Measurements from ENCODE around the gene CMTM7.
"Not testable (repeated sequence)": the region's sequence is repeated elsewhere in the genome, so short reads cannot be mapped to it uniquely, and the experiment has no call there.

CMTM7 gene

DNA sequence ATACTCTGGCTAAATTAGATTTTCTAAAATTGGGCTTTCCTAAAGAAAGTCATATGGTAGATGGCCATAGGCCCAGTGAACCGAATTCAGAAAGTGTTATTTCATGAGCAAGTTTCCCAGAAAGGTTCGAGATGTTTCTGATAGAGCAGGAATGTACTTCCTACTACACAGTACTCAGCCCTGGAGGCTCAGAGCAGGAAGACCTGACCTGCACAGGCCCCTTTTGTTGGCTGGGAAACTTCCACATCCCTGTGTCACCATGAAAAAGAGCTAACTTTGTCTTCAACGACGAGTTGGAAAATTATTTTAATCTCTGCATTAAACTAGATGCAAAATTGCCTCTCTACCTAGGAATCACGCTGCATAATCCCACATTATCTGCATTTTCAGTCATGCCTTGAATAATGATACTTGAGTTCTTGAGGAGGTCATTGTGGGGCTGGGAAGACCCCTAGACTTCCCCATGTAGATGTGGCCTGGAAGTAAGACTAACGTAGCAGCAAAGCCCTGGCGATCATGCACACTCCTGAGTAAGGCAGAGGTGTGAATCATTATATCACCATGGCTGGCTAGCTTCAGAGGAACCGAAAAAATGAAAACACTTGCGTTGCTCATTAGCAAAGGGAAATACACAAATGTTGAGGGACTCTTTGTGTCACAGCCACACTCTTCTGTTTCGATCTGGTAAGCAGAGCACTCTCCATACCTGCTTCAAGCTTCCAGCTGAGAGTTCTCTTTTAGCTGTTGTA, 47.1 kb downstream of the CMTM7 start:
- DNase-seq (ENCODE audit: low read depth) = no peak

DNA sequence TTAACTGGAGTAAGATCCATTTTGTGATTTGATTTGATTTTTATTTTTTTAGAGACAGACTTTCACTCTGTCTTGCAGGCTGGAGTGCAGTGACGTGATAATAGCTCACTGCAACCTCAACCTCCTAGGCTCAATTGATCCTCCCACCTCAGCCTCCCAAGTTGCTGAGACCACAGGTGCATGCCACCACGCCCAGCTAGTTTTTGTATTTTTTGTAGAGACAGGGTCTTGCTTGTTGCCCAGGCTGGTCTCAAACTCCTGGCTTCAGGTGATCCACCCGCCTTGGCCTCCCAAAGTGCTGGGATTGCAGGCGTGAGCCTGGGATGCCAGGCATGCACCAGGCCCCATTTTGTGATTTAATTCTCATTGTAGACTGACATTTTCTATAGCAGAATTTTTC, 47.8 kb downstream of the CMTM7 start:
- DNase-seq (ENCODE audit: low read depth) = not testable (repeated sequence)

DNA sequence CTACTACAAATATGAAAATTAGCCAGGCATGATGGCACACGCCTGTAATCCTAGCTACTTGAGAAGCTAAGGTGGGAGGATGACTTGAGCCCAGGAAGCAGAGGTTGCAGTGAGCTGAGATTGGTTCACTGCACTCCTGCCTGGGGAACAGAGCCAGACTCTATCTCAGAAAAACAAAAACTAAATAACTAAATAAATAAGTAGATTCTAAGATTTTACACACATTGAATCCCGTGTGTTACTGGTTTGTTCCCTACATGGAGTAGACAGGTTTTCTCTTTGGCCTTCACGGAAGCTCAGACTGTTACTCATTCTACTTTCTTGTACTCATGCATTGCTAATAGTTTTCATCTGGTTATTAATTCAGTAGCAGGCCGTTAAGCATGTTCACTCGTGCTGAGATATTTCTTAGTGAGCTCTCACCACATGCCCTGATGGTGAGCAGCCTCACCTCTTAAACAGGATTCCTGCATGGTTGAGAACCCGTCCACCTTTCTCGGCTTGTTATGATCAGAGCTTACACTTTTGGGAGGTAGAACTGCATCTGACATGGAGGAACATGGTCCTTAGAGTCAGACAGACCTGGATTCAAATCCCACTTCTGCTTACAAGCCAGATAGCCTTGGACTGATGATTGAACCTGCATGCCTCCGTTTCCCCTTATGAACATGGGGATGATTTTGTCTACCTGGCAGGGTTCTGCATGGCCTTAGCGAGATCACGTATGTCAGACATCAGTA, 49.1 kb downstream of the CMTM7 start:
- no peak for DNase-seq (ENCODE audit: low read depth)

DNA sequence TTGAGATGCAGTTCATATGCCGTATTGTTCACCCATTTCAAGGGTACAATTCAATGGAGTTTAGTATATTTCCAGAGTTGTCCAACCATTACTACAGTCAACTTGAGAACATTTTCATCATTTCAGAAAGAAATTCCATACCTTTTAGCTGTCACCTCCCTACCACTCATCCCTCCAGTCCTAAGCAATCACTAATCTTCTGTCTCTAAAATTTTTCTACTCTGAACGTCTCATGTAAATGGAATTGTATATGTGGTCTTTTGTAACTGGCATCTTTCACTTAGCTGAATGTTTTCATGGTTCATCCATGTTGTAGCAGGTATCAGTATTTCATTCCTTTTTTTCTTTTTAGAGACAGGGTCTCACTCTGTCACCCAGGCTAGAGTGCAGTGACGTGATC, 51.1 kb downstream of the CMTM7 start:
- DNase-seq (ENCODE audit: low read depth) = no peak

DNA sequence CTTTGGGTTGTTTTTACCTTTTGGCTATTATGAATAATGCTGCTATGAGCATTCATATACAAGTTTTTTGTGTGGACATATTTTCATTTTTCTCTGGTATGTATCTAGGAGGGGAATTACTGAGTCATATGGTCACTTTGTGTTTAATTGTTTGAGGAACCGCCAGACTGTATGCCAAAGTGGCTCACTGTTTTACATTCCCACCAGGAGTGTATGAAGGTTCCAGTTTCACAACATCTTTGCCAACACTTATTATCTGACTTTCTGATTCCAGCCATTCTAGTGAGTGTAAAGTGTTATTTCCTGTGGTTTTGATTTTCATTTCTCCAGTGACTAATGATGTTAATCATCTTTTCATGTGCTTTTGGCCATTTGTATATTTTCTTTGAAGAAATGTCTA, 51.8 kb downstream of the CMTM7 start:
- no peak for DNase-seq (ENCODE audit: low read depth)

DNA sequence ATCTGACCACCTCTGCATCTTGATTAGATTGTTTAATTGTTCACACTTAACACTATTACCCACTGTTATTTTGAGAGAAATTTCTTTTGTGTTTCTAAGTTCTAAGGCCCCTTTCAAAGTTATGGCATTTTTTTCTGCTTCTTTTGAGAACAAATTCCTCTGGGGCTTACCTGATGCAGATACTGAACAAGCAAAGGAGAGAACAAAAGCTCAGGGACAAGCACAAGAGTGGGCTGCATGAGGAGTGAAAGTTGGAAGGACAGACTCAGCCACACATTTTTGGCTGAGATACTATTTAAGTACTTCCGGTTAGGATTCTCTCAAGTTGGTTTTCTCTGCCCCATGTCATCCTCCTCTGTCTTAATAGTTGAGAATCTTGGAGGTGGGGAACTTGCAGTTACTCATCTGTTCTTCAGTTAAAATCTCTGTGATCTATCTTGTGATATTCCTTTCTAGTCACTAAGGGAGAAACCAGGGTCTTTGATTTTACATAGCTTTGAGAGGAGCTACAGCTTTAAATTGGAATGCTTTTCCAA, 56.3 kb downstream of the CMTM7 start:
- no peak for DNase-seq (ENCODE audit: low read depth)

DNA sequence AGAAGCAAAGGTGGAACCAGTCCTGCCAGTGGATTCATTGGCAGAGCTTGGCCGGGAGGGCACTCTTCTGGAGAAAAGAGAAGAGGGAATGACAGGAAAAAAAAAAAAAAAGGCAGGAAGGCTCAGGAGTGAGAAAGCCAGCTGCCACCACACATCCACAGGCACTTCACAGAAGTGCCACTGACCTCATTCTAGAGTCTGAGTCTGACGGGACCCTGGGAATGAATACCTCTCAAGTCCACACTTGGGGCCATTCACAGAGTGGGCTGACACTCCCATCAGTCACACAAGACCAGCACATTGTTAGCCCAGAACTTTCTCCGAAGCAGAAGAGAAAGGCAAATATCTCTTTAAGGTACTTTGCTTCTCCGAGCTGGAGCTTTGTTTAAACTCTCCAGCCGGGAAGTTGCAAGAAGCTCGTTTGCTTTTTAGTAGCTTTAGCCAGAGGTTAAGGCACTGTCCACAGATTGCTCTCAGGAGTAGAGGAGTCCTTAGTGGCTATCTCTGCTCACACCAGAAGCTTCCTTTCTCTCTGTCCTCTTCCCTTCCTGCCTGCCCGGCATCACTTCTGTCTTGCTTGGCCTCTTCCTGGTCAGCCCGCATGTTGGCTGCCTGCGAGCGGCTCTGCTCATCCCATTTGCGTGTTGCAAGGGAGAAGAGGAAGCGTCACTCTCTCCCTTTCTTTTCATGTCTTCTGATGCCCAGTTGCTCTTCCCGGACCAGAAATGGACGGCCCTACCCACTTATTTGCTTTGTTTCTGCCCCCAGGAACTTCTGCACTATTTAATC, 57.2 kb downstream of the CMTM7 start:
- DNase-seq (ENCODE audit: low read depth) = no peak

DNA sequence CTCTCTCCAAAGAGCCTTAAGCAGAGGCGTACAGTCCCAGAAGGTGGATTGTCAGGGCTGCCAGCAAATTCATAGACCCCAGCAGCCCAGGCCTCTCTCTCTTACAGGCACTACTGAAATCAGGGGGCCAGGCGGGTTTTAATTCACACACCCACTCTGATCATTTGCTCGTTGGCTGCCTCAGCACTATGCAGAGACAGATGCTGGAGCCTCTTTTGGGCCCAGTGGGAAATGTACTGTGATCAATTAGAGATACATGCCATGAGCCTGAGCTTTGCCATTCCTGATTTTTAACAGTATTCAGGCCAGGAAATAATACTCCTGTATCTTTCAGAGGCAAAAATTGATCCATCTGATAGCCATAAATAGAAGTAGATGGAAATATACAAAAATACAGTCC, 58.0 kb downstream of the CMTM7 start:
- no peak for DNase-seq (ENCODE audit: low read depth)

DNA sequence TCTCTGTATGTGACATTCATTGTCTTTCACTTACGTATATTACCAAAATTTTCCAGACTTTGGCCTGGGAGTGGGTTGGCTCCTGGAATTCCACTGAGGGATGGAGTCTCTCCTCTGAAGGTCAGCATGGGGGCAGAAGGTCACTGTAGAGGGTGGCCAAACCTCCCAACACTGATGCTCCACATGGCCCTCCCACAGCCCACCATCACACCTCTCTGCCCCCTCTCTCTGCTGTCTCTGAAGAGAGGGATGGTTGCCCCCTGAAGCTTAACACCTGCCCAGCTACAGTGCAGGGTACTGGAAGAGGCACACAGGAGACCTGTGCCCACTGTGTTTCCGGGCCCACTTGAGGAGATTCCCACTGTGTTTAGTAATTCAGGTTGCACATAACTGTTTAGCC, 58.8 kb downstream of the CMTM7 start:
- DNase-seq (ENCODE audit: low read depth) = no peak

DNA sequence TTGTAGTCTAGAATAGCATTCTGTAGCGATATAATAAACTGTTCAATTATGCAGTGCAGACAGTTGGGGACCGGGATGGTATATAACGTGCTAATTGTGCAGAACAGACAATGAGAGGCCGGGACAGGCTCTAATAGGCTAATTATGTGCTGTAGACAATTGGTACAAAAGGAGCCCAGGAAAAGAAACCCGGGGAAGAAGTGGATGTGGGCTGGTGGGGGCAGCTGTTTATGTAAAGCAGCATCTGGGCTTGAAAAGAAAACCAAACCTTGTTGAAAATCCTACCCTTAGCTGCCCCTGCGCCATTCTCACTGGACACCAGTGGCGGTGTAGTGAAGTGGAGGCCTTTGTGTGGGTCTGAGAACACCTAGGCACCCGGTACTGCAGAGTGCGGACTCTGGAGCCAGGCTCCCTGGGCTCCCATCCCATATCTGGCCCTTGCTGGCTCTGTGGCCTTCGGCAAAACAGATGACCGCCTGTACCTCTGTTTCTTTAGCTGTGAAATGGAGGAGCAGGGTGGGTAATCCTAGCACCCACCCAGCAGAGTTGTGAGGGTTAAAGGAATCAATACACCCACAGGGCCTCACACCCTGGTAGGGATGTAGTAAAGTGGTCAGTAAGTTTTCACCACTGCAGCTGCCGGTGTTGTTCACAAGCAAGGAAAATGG, 59.5 kb downstream of the CMTM7 start:
- no peak for DNase-seq (ENCODE audit: low read depth)

DNA sequence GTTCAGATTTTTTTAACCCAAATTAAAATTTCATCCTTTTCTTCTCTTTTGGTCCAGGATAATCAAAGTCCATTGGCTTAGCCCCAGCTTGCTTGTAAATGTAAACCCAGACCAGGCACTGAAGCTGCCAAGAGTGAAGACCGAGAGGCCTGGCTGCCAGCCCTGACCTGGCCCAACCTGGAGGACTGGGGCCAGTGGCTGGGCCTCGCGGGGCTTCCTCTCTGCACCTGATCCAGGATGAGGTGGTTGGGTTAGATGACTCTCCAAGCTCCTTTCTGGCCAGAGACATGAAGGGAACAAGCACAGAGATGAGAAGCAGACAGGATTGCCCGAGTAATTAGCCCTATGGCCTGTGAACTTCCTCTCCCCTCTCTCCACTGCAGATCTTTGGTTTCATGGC, 60.4 kb downstream of the CMTM7 start:
- no peak for DNase-seq (ENCODE audit: low read depth)

DNA sequence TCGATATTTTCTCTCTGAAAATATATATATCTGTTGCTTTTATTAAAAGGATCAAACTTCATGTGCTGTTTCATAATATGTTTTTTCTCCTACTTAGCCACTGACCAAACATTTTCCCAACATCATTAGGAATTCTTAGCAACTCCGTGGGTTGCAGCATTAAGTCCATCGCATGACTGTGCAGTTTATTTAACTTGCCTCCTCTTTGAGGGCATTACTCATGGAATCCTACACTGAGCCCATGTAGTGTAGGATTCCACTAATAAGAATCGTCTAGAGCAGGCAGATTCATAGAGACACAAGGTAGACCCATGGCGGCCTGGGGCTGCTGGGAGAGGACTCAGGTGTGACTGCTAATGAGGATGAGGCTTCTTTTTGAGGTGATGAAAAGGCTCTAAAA, 61.7 kb downstream of the CMTM7 start:
- no peak for DNase-seq (ENCODE audit: low read depth)

DNA sequence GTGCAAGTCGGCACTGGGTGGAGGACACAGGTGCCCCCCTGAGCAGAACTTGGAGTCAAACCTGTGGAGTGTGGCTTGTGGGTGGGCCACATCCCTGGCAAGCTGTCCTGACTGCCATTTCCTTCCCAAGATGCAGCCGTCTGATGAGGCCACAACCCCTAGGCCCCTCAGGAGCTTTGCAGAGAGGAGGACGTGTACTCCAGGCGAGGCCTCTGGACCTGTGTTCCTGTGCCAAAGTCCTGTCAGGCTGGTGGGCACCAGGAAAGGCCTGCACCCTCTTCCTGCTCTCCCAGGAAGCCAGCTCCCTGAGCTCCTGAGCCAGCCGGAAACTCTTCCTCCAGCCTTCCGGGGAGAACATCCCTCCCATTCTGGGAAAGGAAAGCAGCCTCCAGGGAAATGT, 62.5 kb downstream of the CMTM7 start:
- DNase-seq (ENCODE audit: low read depth) = no peak

DNA sequence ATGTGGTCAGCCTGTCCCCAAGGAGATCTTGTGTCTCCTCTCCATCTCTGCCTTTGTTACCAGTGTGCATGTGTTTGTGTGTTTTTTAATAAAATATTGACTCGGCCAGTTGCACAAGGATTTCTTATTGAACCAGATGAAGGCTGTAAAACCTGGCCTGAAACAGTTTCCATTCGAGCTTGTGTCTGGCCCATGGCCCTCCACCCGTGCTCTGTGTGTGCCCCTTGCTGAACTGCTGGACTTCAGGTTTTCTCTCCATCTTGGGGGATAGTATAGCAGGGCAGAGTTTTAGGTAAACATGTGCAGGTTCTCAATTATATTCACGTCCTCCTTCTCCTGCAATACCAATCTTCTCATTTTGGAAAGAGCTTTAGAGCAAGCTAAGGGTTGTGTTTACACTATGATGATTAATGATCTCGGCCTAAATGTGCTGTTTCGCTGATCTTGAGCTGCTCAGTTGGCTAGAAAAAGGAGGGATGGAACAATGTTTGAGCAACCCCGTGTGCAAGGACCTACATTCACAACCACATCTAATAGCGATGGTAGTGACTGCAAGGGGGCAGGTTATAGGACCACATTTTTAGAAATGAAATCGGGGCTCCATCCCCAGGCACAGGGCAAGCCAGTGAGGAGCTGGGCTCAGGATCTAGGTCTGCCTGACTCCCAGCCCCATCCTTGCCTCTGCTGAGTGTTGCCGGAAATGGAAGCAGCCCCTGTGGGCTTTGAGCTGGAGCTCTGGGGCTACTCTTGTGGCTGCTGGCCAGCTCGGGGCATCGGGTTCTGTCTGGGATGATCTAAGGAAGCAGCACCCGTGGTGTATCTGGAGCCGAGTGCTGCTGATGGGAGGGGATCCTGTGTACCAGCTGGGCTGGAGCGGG, 63.3 kb downstream of the CMTM7 start:
- no peak for DNase-seq (ENCODE audit: low read depth)

DNA sequence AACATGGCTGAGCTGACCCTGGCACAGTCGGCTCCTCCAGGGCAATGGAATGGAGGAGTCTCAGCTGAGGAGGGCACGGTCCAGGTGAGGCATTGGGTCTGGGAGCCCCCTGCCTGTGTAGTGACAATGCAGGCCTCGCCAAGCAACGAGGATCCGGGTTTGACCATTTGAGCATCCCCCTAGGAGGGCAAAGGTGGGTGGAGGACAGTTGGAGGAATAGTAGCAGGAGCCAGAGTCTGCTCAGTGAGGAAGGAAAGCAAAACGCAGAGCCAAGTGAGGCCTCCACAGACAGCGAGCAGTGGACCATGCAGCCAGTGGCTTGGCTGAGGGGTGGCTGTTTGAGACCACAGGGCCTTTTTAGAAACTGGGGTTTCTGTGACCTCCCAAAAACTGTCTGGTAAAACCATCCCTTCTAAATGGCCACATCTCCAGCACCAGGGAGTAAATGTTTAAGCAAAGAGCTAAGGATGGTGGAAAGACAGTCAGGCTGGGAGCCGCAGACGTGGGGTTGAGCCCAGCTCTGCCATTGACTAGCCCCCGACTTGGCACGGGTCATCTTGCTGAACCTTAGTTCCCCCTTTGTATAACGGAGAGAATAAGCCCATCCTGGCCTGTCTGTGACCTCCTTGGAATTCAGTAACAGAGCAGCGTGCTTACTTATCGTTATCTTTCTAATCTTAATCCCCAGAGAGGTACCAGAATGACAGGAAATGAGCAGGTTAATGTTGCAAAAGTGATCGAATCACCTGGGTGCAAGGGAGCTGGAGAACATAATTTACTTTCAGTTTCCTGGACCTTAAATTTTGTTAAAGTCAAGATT, 64.2 kb downstream of the CMTM7 start:
- no peak for DNase-seq (ENCODE audit: low read depth)

DNA sequence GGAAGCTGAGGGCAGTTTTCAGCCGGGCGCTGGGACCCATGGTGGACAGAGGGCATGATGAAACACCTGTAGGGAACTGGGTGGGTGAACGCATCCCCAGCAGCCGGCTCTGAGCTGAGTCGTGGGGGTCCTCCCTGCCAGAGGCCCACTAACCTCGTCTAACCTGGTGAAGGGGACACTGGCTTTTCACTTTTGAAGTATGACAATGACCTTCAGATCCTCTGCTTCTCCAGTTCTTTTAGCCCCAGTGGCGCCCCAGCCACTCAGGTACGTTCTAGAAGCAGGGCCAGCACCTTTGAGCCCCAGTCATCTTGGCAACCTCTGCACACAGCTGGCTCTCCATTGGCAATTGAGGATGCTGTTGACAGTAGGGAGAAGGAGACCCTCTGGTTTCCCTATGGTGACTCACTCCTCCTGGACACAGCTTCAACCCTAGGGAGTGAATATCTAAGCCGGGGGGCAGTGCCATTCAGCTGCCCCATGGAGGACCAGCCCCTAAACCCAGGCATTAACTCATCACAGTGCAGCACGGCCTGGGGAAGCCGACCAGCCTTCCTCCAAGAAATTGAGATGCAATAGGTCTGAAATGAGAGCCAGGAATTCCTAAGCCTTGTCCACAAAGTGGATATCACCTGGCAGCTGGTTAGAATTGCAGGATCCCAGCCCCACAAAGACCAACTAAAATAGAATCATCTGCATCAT, 64.9 kb downstream of the CMTM7 start:
- no peak for DNase-seq (ENCODE audit: low read depth)

DNA sequence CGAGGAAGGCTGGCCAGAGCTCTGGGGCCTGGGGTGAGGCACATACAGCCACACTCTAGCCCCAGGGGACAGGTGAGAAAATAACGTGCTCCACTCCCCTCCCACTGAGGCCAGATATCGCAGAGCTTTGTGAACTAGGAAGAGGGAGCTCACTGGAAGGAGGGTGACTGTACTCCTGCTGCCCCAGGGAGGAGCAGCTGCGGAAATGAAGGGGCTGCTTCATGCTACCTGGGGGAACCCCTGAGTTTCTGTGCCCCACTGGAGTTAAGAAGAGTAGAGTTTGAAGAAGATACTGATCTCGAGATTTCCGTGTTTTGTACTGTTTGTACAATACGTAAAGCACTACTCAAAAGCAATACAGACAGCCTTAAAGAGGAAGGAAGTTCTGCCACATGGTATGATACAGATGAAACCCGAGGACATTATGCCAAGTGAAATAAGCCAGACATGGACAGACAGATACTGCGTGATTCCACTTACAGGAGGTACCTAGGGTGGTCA, 66.4 kb downstream of the CMTM7 start:
- peak; percentile 37 for DNase-seq (ENCODE audit: low read depth)

DNA sequence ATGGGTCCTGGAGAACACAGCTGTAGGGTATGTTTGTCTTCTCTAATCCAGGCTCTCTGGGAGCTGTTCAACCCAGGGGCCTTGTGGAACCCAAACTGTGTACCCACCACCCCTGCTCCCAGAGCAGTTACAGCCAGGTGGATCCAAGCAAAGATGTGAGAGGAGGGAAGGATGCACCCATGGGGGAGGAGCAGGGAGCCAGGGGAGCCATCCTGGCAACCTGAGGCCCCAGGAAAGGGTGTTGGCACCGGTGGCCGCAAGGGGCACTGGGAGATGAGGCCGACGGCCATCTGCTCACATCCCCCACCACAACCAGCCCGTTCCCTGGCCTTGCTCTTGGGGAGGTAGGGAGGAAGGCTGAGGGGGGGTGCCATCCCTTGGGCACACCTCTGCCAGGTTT, 67.8 kb downstream of the CMTM7 start:
- no peak for DNase-seq (ENCODE audit: low read depth)

DNA sequence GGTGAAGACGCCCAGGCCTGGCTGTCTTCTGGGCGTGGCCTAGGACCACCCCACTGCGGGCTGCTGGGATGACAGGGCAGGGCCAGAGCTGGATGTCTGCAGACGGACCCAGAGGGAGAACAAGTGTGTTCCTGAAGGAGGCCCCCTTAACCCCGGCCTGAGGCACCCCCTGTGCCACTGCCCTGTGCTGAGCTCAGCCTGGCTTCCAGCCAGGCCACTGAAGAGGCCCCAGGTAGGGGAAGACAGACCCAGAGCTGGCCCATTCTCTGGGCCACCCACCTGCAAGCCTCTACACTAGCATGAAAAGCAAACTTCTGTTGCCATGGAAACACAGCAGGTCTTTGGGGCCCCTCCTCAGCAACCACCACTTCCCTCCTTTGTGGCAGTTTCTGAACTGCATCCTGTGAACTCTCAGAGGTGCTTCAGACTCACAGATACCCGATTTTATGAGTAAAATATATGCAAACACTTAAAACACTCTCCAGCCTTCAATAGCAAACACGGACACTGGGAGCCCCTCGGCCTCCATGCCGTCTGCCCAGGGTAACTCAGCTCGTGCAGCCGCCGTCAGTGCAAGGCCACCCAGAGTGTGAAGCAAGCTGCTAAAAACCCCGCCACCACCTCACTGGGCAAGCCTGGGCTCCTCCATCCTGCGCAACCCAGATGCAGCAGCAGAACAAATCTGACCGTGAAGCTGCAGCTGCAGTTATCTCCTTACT, 68.5 kb downstream of the CMTM7 start:
- peak; percentile 54 for DNase-seq (ENCODE audit: low read depth)
